Liver (tissue), 3 donors: ENCODE data around the gene SPPL2C.

Experiments
- EGR1 ChIP-seq, 2 donors: IDR thresholded peaks; 2 replicates each; pipeline ENCODE4 v1.6.1; 2016 to 2018; ENCODE audit warnings: antibody characterized with exemption in 2 of 2, low read depth in 2 of 2
- GABPA ChIP-seq, 2 donors: IDR thresholded peaks in 1 of 2; conservative IDR thresholded peaks in 1 of 2; 2 replicates each; pipeline ENCODE4 v1.6.1; 2016; ENCODE audit warnings: antibody characterized with exemption in 2 of 2, mild to moderate bottlenecking in 1 of 2, moderate library complexity in 1 of 2
- HNF4G ChIP-seq: IDR thresholded peaks from 2 replicates; pipeline ENCODE4 v1.6.1; 2016; ENCODE audit warnings: antibody characterized with exemption
- RAD21 ChIP-seq, 2 donors: IDR thresholded peaks; 2 replicates each; pipeline ENCODE4 v1.6.1; 2016; ENCODE audit warnings: antibody characterized with exemption in 2 of 2, mild to moderate bottlenecking in 2 of 2
- SP1 ChIP-seq: IDR thresholded peaks from 2 replicates; pipeline ENCODE4 v1.6.1; 2018; ENCODE audit warnings: antibody characterized with exemption, mild to moderate bottlenecking
- TAF1 ChIP-seq: conservative IDR thresholded peaks from 2 replicates; pipeline ENCODE4 v1.6.1; 2016; ENCODE audit warnings: antibody characterized with exemption, mild to moderate bottlenecking
- YY1 ChIP-seq: IDR thresholded peaks from 2 replicates; pipeline ENCODE4 v1.6.1; 2016; ENCODE audit warnings: antibody characterized with exemption, mild to moderate bottlenecking
- TF ChIP-seq, protein P1 (sequence below): fragments of 150-350 bp; IDR thresholded peaks from 2 replicates; pipeline ENCODE4 v1.5.1; 2017; ENCODE audit warnings: improper control_type of control experiment, low read depth, low read length; ENCODE audit not compliant: missing input control
- TF ChIP-seq, protein P2 (sequence below): IDR thresholded peaks from 2 replicates; pipeline ENCODE4 v1.6.1; 2016; ENCODE audit warnings: antibody characterized with exemption
- donor health status: healthy.
- donor health status: healthy.

DNA sequence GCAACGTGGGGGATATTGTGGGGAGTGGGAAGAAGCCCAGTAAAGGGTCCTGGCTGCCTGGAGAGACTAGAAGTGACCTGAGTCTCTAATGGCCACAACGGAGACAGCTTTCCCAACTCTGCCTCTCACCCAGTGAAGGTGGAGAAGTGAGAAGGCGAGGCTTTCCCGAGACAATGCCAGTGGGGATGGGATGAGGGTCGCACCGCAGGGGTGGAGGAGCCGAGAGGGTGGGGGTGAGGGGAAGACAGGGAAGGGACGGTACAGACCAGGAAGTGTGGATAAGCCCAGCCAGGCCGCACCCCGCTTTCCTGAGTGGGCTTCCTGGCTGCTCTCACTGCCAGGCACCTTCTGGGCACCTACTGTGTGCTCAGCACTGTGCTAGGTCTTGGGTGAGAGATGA lies 7.5 kb upstream of the SPPL2C start:
- TF ChIP-seq, protein P1, sequence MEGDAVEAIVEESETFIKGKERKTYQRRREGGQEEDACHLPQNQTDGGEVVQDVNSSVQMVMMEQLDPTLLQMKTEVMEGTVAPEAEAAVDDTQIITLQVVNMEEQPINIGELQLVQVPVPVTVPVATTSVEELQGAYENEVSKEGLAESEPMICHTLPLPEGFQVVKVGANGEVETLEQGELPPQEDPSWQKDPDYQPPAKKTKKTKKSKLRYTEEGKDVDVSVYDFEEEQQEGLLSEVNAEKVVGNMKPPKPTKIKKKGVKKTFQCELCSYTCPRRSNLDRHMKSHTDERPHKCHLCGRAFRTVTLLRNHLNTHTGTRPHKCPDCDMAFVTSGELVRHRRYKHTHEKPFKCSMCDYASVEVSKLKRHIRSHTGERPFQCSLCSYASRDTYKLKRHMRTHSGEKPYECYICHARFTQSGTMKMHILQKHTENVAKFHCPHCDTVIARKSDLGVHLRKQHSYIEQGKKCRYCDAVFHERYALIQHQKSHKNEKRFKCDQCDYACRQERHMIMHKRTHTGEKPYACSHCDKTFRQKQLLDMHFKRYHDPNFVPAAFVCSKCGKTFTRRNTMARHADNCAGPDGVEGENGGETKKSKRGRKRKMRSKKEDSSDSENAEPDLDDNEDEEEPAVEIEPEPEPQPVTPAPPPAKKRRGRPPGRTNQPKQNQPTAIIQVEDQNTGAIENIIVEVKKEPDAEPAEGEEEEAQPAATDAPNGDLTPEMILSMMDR: no peak
- no peak for TF ChIP-seq GABPA (IDR thresholded peaks at IDR 0.05 in 1 of 2, conservative IDR thresholded peaks at IDR 0.05 in 1 of 2)
- TF ChIP-seq SP1: no peak
- no peak for TF ChIP-seq EGR1 (IDR thresholded peaks at IDR 0.05; ENCODE audit: low read depth in 2 of 2)
- no peak for TF ChIP-seq YY1
- no peak for TF ChIP-seq RAD21 (IDR thresholded peaks at IDR 0.05)
- TF ChIP-seq TAF1: no peak
- TF ChIP-seq, protein P2, sequence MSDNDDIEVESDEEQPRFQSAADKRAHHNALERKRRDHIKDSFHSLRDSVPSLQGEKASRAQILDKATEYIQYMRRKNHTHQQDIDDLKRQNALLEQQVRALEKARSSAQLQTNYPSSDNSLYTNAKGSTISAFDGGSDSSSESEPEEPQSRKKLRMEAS: no peak
- no peak for TF ChIP-seq HNF4G
